Measurements from ENCODE around the gene STPG1.

DNA sequence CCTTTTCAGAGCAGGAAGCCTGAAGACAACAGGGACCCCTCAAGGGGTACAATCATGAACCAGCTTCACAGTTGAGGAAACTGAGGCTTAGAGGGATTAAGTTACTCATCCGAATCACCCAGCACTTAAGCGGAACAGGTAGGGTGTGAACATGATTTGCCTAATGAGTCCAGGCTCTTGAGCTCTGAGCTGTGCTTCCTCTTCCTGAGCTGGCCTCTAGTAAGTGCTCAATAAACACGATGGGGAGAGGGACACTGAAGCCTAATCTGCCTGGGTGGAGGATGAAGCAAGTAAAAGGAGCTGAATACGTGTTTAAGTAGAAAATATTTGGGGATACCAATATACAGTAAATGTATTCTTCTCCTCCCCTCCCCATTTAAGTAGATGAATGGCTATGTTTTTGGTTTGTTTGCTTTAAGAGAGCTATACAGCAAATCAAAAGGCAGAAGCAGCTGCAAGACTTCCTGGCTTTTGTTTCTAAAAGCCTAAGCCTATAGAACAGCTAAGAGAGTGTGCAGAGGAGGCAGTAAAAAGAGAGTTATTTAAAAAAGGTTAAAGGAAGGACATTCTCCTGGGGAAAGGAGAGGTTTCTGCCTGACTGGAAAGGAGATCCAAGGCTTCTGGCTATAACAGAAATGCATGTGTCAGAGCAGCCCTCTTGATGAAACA, 20.5 kb downstream of the STPG1 start:
- TF ChIP-seq, protein P1, sequence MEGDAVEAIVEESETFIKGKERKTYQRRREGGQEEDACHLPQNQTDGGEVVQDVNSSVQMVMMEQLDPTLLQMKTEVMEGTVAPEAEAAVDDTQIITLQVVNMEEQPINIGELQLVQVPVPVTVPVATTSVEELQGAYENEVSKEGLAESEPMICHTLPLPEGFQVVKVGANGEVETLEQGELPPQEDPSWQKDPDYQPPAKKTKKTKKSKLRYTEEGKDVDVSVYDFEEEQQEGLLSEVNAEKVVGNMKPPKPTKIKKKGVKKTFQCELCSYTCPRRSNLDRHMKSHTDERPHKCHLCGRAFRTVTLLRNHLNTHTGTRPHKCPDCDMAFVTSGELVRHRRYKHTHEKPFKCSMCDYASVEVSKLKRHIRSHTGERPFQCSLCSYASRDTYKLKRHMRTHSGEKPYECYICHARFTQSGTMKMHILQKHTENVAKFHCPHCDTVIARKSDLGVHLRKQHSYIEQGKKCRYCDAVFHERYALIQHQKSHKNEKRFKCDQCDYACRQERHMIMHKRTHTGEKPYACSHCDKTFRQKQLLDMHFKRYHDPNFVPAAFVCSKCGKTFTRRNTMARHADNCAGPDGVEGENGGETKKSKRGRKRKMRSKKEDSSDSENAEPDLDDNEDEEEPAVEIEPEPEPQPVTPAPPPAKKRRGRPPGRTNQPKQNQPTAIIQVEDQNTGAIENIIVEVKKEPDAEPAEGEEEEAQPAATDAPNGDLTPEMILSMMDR (IDR thresholded peaks at IDR 0.05): no peak
- no peak for TF ChIP-seq POLR2A (IDR thresholded peaks at IDR 0.05)
